GM18867 (cell line): ENCODE results near the gene NONO.
"Not testable (repeated sequence)": the region's sequence is repeated elsewhere in the genome, so short reads cannot be mapped to it uniquely, and the experiment has no call there.

Experiments
- ATAC-seq: cut with Tn5 transposase; IDR thresholded peaks from one replicate; pipeline ENCODE4 v1.9.1; 2021; ENCODE audit warnings: mild to moderate bottlenecking, moderate library complexity; ENCODE audit not compliant: unreplicated experiment

Gene NONO, protein sequence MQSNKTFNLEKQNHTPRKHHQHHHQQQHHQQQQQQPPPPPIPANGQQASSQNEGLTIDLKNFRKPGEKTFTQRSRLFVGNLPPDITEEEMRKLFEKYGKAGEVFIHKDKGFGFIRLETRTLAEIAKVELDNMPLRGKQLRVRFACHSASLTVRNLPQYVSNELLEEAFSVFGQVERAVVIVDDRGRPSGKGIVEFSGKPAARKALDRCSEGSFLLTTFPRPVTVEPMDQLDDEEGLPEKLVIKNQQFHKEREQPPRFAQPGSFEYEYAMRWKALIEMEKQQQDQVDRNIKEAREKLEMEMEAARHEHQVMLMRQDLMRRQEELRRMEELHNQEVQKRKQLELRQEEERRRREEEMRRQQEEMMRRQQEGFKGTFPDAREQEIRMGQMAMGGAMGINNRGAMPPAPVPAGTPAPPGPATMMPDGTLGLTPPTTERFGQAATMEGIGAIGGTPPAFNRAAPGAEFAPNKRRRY

DNA sequence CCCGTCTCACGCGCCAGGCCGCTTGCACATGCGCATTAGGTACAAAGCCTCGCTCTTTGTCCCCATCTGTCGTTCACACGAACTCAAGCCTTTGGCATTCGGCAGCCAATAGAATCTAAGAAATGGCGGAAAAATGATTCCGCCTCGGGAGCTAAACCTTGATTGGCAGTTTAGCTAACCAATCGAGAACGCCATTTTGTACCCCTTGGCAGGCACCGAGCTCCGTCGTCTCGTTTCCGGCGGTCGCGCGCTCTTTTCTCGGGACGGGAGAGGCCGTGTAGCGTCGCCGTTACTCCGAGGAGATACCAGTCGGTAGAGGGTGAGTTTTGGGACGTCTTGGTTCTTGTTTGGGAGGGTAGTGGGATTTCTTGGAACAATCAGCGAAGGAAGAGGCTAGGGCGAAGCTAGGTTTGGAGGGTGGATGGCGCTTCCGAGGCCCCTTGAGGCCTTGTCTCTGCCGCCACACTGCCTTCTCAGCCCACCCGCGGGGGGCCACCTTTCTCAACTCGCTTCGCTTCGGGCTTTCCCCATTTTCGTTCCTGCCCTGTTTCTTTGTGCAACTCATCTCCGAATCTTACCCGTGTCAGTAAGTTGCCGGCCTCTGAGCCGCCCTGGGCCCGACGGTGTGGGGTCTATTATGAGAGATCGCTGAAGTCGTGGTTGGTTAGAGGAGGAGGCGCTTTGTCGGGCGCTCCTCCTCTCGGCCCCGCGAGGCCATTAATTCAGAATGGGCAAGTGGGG is at the start of gene NONO:
Gene NONO, plus strand, starts transcription at position 233 of the 741 bp plus-strand sequence. CDS start 7,003 bp downstream, outside the sequence.
- ATAC-seq: peak; percentile 85

DNA sequence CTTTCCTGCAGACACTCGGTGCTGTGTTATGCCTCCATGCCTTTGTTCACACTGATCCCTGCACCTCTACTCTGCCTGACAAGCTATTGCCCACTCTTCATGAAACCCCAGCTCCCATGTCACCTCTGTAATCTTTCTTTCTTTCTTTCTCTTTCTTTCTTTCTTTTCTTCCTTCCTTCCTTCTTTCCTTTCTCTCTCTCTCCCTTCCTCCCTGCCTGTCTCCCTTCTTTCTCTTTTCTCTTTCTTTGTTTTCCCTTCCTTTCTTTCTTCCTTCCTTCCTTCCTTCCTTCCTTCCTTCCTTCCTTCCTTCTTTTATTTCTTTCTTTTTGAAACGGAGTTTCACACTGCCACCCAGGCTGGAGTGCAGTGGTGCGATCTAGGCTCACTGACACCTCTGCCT is 48.0 kb upstream of the NONO start:
- ATAC-seq: no peak

DNA sequence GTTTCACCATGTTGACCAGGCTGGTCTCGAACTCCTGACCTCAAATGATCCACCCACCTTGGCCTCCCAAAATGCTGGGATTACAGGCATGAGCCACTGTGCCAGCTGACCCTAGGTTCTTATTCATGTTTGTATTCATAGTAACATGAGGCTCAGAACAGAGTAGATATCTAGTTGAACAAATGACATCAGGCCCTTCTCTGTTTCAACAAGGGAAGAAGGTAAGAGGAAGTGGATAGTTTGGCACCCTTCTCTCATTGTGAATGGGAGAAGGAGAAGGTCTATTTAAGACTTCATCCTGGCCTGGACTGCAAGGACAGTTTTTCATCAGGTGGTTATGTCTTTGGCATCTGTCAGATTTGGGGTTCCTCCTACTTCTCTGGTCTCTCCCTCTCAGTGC is 46.6 kb upstream of the NONO start:
- ATAC-seq: no peak

DNA sequence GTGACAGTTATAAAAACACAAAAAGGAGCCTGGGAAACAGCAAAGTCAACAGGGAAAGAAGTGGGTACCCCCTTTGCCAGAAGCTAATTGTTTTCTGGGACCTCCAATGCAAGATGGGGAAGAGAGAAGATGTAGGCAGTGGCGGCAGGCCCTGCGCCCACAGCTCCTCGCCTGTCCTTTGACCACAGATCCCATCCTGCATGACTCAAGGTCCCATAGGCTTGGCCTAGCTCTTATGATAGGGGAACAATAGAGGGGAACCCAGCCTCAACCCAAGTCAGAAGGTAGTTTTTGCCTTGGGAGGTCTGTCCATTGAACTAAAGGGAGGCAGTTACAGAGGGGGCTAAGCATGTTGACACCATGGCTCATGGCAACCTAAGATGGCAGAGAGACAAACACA is 43.7 kb upstream of the NONO start:
- ATAC-seq: no peak

DNA sequence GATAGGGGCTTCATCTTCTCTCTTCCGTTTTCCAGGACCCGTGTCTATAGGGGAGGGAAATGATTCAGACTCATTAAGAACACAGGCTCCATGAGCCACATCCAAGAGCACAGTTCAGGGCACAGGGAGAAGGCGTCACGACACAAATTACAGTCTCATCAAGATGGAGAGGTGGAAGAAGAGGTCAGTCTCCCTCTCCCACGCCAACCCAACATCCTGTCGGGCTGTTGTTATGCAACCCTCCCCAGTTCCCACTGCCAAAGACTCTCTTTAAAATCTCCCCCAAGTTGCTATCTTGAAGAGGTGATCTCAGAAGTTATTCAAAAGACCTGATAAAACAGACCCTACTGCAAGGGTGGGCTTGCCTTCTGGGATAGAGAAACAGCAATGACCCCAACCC is 42.1 kb upstream of the NONO start:
- no peak for ATAC-seq

DNA sequence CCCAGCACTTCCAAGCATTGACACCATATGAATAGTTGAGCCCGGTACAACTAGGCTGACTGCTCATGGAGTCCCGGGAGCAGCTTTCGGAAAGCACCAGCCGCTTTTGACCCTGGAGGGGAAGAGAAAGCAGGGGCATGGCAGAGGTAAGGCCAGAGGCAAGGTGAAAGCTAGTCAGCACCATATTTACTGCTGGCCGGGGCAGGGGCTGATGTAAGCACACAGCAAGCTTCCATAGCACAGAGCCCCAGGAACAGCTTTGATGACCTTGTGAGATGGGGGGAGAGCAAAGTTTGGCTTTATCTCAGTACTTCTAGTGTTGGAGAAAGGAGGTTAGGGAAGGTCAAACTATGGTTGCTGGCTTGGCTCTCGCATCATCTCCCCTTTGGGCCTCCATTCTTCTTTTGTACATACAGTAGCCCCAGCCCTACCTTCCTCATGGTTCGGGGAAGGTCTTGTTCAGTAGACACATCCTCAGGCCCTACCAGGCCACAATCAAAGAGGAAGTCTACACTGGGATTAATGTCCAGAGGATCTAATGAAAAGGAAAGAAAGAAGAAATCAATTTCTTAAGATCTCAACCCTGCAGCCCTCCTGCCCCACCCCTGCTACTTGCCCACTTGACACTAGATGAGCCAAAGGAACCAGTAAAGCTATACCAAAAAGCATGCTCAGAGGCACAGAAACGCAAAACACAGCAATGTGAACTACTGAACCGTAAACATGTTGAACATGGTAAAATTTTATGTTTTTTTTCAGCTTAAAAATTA is 38.9 kb upstream of the NONO start:
- ATAC-seq: no peak

DNA sequence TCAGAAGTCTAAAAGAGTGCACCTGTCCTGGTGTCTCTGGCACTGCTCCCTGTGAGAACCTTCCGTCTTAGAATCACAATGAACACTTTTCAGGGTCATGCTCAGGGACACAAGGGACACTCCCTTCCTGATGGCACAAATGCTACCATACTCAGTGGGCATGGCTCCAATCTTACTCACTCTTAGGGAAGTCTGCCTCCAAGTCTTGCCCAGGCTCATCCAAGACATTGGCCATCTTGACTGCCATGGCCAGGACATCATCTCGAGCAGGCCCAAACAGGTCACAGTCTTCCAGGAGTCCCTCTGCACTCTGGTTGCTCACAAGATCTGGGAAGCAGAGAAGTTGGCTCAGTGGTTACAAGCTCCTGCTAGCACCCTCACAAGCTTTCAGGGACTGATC is 38.3 kb upstream of the NONO start:
- ATAC-seq: no peak

DNA sequence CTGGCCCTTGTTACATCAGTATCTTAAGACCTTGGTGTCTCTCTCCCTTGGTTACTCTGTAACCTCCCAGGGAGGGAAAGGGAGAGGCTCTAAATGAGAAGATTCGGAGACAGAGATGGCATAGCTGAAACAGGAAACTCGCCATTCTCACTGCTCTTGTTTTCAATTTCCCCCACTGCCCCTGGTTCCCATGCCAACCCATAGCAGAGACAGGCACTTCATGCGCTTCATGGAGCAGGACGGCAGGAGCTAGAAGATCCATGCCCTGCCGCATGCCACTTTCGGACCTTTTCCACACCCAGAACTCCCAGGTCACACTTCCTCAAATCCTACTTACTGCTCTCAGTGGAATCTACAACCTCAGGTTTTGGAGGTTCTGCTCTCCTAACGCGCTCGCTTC is 32.6 kb upstream of the NONO start:
- no peak for ATAC-seq

DNA sequence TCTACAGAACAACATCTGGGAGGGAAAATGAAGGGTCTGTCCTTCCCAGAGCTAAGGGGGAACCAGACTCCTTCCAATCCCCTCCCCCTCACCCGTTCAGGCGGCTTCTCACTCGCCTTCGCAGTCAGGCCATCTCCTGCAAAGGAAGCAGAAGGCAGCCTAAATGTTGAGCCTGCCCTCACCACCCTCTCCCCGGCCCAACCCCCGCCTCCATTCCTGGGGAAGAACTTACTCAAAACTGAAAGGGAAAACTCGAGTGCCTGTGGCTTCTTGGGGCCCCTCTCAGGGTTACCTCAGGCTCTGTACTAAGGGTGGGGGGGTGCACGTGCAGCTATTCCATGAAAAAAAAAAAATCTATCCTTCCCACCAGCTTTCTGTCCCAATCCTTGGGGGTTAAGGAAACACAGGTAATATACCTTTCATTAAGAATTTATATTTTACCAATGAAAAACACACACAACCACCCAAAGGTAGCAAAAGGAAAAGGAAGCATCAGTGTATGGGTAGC is 31.9 kb upstream of the NONO start:
- ATAC-seq: no peak

DNA sequence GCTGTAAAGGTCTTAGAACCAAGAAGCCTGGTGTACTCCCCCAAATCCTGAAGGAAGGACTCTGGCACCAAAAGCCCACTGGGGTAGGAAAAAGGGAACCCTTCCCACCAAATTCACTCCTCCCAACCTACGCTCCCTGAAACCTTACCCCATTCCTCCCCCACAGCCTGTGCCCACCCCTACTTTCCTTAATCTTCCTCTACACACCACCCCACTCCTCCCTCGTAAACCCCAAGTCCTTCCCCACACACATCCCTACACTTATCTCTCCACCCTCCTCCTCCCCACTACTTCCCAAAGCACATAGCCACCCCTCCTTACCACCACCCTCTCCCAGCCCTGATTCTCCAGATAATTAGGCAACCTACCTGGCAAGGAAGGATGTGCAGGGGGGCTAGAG is 31.2 kb upstream of the NONO start:
- ATAC-seq: no peak

DNA sequence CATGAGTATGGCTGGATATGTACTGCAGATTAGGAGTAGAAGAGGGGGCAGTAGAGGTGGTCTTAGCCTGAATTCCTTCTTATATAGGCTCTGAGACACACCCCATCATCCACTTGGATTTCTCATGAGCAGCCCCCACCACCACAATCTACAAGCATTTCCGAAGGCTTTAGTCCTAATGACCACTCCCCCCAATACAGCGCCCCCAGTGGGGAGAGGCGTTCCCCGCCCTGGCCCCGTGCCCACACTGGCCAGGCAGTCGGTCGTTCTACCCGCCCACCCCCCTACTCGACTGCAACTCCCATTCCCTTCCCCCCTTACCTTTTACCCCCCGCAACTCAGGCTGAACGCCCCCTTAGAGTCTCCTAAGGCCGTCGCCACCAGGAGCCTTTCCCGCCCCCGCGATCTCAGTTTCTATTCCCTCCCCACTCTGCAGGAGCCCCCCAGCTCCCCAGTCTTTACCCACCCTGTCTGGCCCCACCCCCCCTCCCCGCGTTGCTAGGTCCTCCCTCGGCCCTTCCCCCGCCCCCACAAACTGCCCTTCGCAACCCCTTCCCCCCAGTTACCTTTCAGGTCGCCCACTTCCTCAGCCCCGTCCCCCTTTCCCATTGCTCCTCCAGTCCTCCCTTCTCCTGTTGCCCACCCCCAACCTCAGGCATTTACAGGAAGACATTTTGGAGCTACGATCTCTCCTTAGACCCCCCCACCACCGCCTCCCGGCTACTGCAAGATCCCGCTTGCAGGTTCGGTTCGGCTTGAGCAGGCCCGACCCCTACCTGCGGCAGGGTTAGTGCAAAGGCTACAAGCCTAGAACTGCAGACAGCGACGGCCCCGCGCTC is 30.0 kb upstream of the NONO start:
- no peak for ATAC-seq

DNA sequence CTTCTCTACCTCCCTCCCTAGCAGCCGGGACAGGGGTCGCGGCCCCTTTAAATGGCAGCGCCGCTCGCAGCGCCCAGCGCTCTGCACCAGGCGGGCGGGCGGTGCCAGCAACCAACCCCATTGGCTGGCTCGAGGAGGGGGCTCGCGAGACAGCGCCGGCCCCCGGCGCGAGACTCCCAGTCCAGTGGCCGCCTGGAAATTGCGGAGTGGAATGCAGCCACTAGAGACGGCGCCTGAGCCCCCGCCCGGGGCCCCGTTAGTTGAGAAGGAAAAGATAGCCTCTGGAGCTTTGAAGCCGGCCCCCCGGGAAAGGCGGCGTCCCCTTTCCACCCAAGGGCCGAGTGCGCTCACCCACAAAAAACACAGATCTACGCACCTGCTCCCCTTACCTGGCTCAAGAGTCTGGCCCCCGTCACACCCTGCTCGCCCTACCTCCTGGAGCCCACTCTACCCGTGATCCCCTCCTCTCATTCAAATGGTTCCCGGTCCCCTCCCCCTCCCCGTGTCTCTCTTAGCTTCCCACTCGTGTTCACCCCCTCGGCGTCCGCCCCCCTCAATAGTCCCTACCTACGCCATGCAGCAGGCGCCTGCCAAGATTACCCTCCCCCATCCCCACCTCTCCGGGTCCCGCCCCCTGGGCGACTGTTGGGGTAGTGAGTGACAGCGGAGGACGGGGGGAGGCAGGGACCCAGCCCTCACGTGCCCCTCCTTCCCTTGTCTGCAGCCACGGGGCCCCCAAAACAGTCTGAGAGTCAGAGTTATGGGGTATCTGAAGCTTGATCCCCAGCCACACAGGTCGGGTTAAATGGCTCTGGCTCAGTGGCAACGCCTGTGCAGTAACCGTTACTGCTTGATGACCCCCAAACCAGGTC is 29.1 kb upstream of the NONO start, which contains the start of gene ZMYM3:
Gene ZMYM3, minus strand, starts transcription at position 49 of the 872 bp plus-strand sequence. CDS start 885 bp downstream, outside the sequence.
- ATAC-seq: peak; percentile 85

DNA sequence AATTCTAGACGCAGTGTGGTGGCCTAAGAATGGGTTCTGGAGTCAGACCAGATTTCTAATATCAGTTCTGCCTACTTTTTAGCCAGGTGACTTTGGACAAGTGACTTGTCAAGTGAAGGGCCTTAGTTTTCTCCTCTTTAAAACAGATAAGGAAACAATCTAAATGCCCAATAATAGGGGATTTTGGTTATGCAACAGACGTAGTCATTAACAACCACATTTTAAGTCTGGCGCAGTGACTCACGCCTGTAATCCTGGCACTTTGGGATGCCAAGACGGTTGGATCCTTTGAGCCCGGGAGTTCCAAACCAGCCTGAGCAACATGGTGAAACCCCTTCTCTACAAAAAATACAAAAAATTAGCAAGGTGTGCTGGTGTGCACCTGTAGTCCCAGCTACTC is 27.4 kb upstream of the NONO start:
- no peak for ATAC-seq

DNA sequence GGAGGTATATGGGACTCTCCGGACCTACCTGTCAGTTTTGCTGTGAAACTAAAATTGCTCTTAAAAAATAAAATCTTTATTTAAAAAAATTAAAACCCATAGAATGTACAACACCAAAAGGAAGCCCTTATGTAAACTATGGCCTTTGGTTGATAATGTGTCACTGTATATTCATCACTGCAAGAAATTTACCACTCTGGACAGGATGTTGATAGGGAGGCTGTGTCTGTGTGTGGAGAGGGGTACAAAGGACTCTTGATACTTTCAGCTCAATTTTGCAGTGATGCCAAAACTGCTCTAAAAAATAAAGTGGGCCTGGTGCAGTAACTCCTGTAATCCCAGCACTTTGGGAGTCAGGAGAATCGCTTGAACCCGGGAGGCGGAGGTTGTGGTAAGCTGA is 26.6 kb upstream of the NONO start:
- no peak for ATAC-seq

DNA sequence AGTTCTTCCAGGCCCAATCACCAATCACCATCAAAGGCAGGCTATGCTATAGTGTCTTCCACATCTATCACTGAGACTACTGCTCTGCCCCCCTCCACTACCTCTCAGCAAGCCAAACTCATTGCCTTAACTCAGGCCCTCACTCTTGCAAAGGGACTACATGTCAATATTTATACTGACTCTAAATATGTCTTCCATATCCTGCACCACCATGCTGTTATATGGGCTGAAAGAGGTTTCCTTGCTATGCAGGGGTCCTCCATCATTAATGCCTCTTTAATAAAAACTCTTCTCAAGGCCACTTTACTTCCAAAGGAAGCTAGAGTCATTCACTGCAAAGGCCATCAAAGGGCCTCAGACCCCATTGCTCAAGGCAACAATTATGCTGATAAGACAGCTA is 14.8 kb upstream of the NONO start:
- ATAC-seq: not testable (repeated sequence)

DNA sequence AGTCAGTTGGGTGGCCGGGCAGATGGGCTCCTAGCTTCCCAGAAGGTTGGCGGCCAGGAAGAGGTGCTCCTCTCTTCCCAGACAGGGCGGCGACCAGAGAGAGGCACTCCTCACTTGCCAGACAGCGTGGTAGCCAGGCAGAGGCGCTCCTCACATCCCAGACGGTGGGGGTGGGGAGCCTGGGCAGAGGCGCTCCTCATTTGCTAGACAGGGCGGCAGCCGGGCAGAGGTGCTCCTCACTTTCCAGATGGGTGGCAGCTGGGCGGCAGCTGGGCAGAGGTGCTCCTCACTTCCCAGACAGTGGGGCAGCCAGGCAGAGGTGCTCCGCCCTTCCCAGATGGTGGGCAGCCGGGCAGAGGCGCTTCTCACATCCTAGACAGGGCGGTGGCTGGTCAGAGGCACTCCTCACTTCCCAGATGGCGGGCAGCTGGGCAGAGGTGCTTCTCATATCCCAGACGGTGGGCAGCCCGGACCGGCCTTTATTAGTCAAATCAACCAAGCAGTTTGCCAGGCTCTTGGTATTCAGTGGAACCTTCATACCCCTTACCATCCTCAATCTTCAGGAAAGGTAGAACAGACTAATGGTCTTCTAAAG is 13.5 kb upstream of the NONO start:
- no peak for ATAC-seq

DNA sequence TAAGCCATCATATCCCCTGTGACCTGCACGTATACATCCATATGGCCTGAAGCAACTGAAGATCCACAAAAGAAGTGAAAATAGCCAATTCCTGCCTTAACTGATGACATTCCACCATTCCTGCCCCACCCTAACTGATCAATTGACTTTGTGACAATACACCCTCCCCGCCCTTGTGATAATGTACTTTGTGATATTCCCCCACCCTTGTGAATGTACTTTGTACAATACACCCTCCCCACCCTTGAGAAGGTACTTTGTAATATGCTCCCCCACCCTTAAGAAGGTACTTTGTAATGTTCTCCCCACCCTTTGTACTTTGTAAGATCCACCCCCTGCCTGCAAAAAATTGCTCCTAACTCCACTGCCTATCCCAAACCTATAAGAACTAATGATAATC is 11.1 kb upstream of the NONO start:
- ATAC-seq: not testable (repeated sequence)

DNA sequence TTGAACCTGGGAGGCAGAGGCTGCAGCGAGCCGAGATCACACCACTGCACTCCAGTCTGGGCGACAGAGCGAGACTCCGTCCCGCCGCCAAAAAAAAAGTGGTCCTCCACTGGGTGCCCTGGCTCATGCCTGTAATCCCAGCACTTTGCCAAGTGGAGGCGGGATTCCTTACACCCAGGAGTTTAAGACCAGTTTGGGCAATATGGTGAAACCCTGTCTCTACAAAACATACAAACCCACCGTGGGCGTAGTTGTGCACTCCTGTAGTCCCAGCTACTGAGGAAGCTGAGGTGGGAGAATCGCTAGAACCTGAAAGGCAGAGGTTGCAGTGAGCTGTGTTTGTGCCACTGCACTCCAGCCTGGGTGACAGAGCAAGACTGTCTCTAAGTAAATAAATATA is 2.1 kb upstream of the NONO start:
- not testable (repeated sequence) for ATAC-seq
